Liver (tissue), 9 donors: ENCODE data around the gene AKR1C8. TPM values are rescaled to one million over a fixed set of nuclear protein-coding genes. Genes with fewer than 3 reads are reported as not detected.

ENCODE experiments used
- DNase-seq: peaks from one replicate; pipeline ENCODE4 v3.0.0-alpha.2; 2017; ENCODE audit warnings: low spot score
- H3K27ac ChIP-seq, 2 donors: one replicate each; pipeline ENCODE4 v1.7.0; 2013; ENCODE audit warnings: inconsistent platforms in 2 of 2, low read length in 2 of 2, control low read depth in 1 of 2, low read depth in 1 of 2, mild to moderate bottlenecking in 1 of 2
- H3K27me3 ChIP-seq, 4 donors: one replicate each; pipeline versions ENCODE4 v1.6.1 to v1.7.0; 2013; ENCODE audit warnings: low read length in 3 of 4, inconsistent platforms in 1 of 4, mild to moderate bottlenecking in 1 of 4, moderate library complexity in 1 of 4; ENCODE audit not compliant: control insufficient read depth in 4 of 4, insufficient read depth in 4 of 4
- H3K36me3 ChIP-seq, 4 donors: one replicate each; pipeline versions ENCODE4 v1.6.1 to v1.7.0; 2013; ENCODE audit warnings: low read length in 3 of 4, mild to moderate bottlenecking in 3 of 4, low read depth in 1 of 4, moderate library complexity in 1 of 4; ENCODE audit not compliant: control insufficient read depth in 4 of 4, insufficient read depth in 3 of 4
- H3K4me1 ChIP-seq, 4 donors: one replicate each; pipeline versions ENCODE4 v1.6.1 to v1.7.0; 2013; ENCODE audit warnings: low read length in 3 of 4, mild to moderate bottlenecking in 3 of 4, moderate library complexity in 1 of 4; ENCODE audit not compliant: control insufficient read depth in 4 of 4, insufficient read depth in 4 of 4
- H3K4me3 ChIP-seq, 3 donors: one replicate each; pipeline versions ENCODE4 v1.6.1 to v1.7.0; 2013; ENCODE audit warnings: low read length in 3 of 3, control low read depth in 1 of 3, low read depth in 1 of 3, mild to moderate bottlenecking in 1 of 3
- H3K9ac ChIP-seq, 2 donors: one replicate each; pipeline ENCODE4 v1.7.0; 2013; ENCODE audit warnings: low read length in 2 of 2, mild to moderate bottlenecking in 2 of 2, moderate library complexity in 2 of 2, control low read depth in 1 of 2, low read depth in 1 of 2
- H3K9me3 ChIP-seq, 4 donors: one replicate each; pipeline versions ENCODE4 v1.6.1 to v1.7.0; 2013; ENCODE audit warnings: low read length in 3 of 4; ENCODE audit not compliant: control insufficient read depth in 4 of 4
- ATF3 ChIP-seq: IDR thresholded peaks from 2 replicates; pipeline ENCODE4 v1.6.1; 2016; ENCODE audit warnings: antibody characterized with exemption
- EGR1 ChIP-seq, 2 donors: IDR thresholded peaks; 2 replicates each; pipeline ENCODE4 v1.6.1; 2016 to 2018; ENCODE audit warnings: antibody characterized with exemption in 2 of 2, low read depth in 2 of 2
- FOXA1 ChIP-seq: IDR thresholded peaks from 2 replicates; pipeline ENCODE4 v1.6.1; 2016; ENCODE audit warnings: antibody characterized with exemption
- FOXA2 ChIP-seq: IDR thresholded peaks from 2 replicates; pipeline ENCODE4 v1.6.1; 2016; ENCODE audit warnings: antibody characterized with exemption
- GABPA ChIP-seq, 2 donors: IDR thresholded peaks in 1 of 2; conservative IDR thresholded peaks in 1 of 2; 2 replicates each; pipeline ENCODE4 v1.6.1; 2016; ENCODE audit warnings: antibody characterized with exemption in 2 of 2, mild to moderate bottlenecking in 1 of 2, moderate library complexity in 1 of 2
- HNF4A ChIP-seq, 2 donors: conservative IDR thresholded peaks; 2 replicates each; pipeline ENCODE4 v1.6.1; 2016; ENCODE audit warnings: antibody characterized with exemption in 2 of 2, mild to moderate bottlenecking in 2 of 2
- HNF4G ChIP-seq: IDR thresholded peaks from 2 replicates; pipeline ENCODE4 v1.6.1; 2016; ENCODE audit warnings: antibody characterized with exemption
- JUND ChIP-seq, 2 donors: IDR thresholded peaks; 2 replicates each; pipeline ENCODE4 v1.6.1; 2016; ENCODE audit warnings: antibody characterized with exemption in 2 of 2
- MAX ChIP-seq: IDR thresholded peaks from 2 replicates; pipeline ENCODE4 v1.6.1; 2016; ENCODE audit warnings: antibody characterized with exemption
- NR2F2 ChIP-seq: IDR thresholded peaks from 2 replicates; pipeline ENCODE4 v1.6.1; 2016; ENCODE audit warnings: antibody characterized with exemption
- RAD21 ChIP-seq, 2 donors: IDR thresholded peaks; 2 replicates each; pipeline ENCODE4 v1.6.1; 2016; ENCODE audit warnings: antibody characterized with exemption in 2 of 2, mild to moderate bottlenecking in 2 of 2
- RXRA ChIP-seq, 2 donors: IDR thresholded peaks; 2 replicates each; pipeline ENCODE4 v1.6.1; 2017 to 2018; ENCODE audit warnings: antibody characterized with exemption in 2 of 2, mild to moderate bottlenecking in 1 of 2
- SP1 ChIP-seq: IDR thresholded peaks from 2 replicates; pipeline ENCODE4 v1.6.1; 2018; ENCODE audit warnings: antibody characterized with exemption, mild to moderate bottlenecking
- TAF1 ChIP-seq: conservative IDR thresholded peaks from 2 replicates; pipeline ENCODE4 v1.6.1; 2016; ENCODE audit warnings: antibody characterized with exemption, mild to moderate bottlenecking
- YY1 ChIP-seq: IDR thresholded peaks from 2 replicates; pipeline ENCODE4 v1.6.1; 2016; ENCODE audit warnings: antibody characterized with exemption, mild to moderate bottlenecking
- WGBS: extraction: QIAGEN DNeasy Blood & Tissue Kit; methylation state at CpG from one replicate; pipeline ENCODE4 v1.1.7; 2013; 5-methylcytosine and 5-hydroxymethylcytosine counted together
- polyA plus RNA-seq, 2 donors: library from polyadenylated mRNA; stranded (reverse) in 1 of 2; unstranded in 1 of 2; fragments of 200-250 nt in 1 of 2; fragments of >200 nt in 1 of 2; fragmentation: Nextera tagmentation in 1 of 2; extraction: Ambion mirVana in 1 of 2; gene quantifications; one replicate each; pipeline versions ENCODE4 v1.2.1 to v1.2.3, GENCODE V29; 2013 to 2015
- total RNA-seq, 2 donors: library from RNA; depleted of rRNA; stranded (reverse); fragments of >200 nt; gene quantifications; one replicate each; pipeline ENCODE4 v1.2.3, GENCODE V29; 2014
- TF ChIP-seq, protein P1 (sequence below): IDR thresholded peaks from 2 replicates; pipeline ENCODE4 v1.6.1; 2016; ENCODE audit warnings: antibody characterized with exemption, mild to moderate bottlenecking
- TF ChIP-seq, protein P2 (sequence below): fragments of 150-350 bp; IDR thresholded peaks from 2 replicates; pipeline ENCODE4 v1.5.1; 2017; ENCODE audit warnings: improper control_type of control experiment, low read depth, low read length; ENCODE audit not compliant: missing input control
- TF ChIP-seq, protein P3 (sequence below): IDR thresholded peaks from 2 replicates; pipeline ENCODE4 v1.6.1; 2016; ENCODE audit warnings: antibody characterized with exemption
- donor health status: healthy.
- donor health status: healthy.
- donor health status: healthy.
- donor health status: healthy.
- donor health status: healthy.

AKR1C8 gene
- total and polyA plus RNA-seq, 4 donors, result 2.5 to 28.5 (median 19.2) TPM; not detected in 1

GRCh38 chr10:5106553-5106952, 78.4 kb downstream of the AKR1C8 start (continued):
- TF ChIP-seq ATF3 (no peak), JUND (IDR thresholded peaks at IDR 0.05) (no peak), MAX (no peak), RAD21 (IDR thresholded peaks at IDR 0.05) (no peak)

DNA sequence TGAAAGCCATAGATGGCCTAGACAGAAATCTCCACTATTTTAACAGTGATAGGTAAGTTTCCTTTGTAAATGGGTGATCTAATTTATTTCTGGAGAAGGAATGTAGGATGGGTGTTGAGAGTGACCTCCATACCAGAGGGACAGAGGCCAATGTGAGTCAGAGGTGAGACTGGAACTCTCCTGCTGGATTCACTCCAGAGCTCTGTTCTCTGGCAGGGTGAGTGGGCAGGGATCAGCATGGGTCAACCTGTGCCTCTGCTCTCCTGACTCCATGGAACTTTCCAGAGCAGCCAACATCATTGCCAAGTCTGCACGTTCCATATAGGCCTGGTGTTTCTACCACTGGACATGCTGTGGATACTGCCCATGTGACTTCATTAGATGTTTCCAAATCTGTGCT, 79.3 kb downstream of the AKR1C8 start:
- no peaks in the 10 kb centered on the region for H3K9me3 ChIP-seq
- no peak overlapping the region for H3K4me3 ChIP-seq
- DNase-seq, result no peak
- peaks cover 0 to 10% (median 0%) of the 10 kb centered on the region in 4 donors for H3K4me1 ChIP-seq
- TF ChIP-seq ATF3 (no peak), JUND (IDR thresholded peaks at IDR 0.05) (peak in 1 of 2 donors; percentile 81), HNF4A (conservative IDR thresholded peaks at IDR 0.05) (peak; percentile 69 to 80), SP1 (peak; percentile 14), RXRA (IDR thresholded peaks at IDR 0.05) (peak; percentile 67 to 89), FOXA2 (no peak), RAD21 (IDR thresholded peaks at IDR 0.05) (peak; percentile 25 to 39), TAF1 (no peak), FOXA1 (no peak), GABPA (IDR thresholded peaks at IDR 0.05 in 1 of 2, conservative IDR thresholded peaks at IDR 0.05 in 1 of 2) (no peak), MAX (peak; percentile 88), EGR1 (IDR thresholded peaks at IDR 0.05; ENCODE audit: low read depth in 2 of 2) (peak in 1 of 2 donors; percentile 17), NR2F2 (no peak), HNF4G (no peak), YY1 (peak; percentile 66)
- TF ChIP-seq, protein P1, sequence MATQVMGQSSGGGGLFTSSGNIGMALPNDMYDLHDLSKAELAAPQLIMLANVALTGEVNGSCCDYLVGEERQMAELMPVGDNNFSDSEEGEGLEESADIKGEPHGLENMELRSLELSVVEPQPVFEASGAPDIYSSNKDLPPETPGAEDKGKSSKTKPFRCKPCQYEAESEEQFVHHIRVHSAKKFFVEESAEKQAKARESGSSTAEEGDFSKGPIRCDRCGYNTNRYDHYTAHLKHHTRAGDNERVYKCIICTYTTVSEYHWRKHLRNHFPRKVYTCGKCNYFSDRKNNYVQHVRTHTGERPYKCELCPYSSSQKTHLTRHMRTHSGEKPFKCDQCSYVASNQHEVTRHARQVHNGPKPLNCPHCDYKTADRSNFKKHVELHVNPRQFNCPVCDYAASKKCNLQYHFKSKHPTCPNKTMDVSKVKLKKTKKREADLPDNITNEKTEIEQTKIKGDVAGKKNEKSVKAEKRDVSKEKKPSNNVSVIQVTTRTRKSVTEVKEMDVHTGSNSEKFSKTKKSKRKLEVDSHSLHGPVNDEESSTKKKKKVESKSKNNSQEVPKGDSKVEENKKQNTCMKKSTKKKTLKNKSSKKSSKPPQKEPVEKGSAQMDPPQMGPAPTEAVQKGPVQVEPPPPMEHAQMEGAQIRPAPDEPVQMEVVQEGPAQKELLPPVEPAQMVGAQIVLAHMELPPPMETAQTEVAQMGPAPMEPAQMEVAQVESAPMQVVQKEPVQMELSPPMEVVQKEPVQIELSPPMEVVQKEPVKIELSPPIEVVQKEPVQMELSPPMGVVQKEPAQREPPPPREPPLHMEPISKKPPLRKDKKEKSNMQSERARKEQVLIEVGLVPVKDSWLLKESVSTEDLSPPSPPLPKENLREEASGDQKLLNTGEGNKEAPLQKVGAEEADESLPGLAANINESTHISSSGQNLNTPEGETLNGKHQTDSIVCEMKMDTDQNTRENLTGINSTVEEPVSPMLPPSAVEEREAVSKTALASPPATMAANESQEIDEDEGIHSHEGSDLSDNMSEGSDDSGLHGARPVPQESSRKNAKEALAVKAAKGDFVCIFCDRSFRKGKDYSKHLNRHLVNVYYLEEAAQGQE, result no peak
- TF ChIP-seq, protein P2, sequence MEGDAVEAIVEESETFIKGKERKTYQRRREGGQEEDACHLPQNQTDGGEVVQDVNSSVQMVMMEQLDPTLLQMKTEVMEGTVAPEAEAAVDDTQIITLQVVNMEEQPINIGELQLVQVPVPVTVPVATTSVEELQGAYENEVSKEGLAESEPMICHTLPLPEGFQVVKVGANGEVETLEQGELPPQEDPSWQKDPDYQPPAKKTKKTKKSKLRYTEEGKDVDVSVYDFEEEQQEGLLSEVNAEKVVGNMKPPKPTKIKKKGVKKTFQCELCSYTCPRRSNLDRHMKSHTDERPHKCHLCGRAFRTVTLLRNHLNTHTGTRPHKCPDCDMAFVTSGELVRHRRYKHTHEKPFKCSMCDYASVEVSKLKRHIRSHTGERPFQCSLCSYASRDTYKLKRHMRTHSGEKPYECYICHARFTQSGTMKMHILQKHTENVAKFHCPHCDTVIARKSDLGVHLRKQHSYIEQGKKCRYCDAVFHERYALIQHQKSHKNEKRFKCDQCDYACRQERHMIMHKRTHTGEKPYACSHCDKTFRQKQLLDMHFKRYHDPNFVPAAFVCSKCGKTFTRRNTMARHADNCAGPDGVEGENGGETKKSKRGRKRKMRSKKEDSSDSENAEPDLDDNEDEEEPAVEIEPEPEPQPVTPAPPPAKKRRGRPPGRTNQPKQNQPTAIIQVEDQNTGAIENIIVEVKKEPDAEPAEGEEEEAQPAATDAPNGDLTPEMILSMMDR, result no peak
- TF ChIP-seq, protein P3, sequence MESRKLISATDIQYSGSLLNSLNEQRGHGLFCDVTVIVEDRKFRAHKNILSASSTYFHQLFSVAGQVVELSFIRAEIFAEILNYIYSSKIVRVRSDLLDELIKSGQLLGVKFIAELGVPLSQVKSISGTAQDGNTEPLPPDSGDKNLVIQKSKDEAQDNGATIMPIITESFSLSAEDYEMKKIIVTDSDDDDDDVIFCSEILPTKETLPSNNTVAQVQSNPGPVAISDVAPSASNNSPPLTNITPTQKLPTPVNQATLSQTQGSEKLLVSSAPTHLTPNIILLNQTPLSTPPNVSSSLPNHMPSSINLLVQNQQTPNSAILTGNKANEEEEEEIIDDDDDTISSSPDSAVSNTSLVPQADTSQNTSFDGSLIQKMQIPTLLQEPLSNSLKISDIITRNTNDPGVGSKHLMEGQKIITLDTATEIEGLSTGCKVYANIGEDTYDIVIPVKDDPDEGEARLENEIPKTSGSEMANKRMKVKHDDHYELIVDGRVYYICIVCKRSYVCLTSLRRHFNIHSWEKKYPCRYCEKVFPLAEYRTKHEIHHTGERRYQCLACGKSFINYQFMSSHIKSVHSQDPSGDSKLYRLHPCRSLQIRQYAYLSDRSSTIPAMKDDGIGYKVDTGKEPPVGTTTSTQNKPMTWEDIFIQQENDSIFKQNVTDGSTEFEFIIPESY, result peak; percentile 65
- H3K9ac ChIP-seq, result no peak overlapping the region
- peak overlapping the region; percentile 15 to 66 for H3K27ac ChIP-seq
- WGBS, result 48% methylated on average over 1 of the region's 1 CpG
- H3K27me3 ChIP-seq, result no peaks in the 10 kb centered on the region
- peaks cover 8 to 57% (median 25%) of the 10 kb centered on the region in 4 donors for H3K36me3 ChIP-seq

Other genes starting within 250 kb of the AKR1C8 start
- 100 to 1,000 TPM; 128 to 131 TPM for gene AKR1C1, start 221.7 kb downstream of the AKR1C8 start, total RNA-seq
- 100 to 1,000 TPM; 159 to 540 TPM for gene AKR1C1, start 221.7 kb downstream of the AKR1C8 start, polyA plus RNA-seq
- 100 to 1,000 TPM in 1 of 2 donors, 10 to 100 TPM in 1; 63.8 to 129 TPM for gene AKR1C2, start 181.3 kb downstream of the AKR1C8 start, total RNA-seq
- gene AKR1C2, start 181.3 kb downstream of the AKR1C8 start, polyA plus RNA-seq, result 100 to 1,000 TPM; 195 to 699 TPM
- gene AKR1C3, start 90.7 kb downstream of the AKR1C8 start, total RNA-seq, result 100 to 1,000 TPM in 1 of 2 donors, 10 to 100 TPM in 1; 65.8 to 205 TPM
- gene AKR1C3, start 90.7 kb downstream of the AKR1C8 start, polyA plus RNA-seq, result 100 to 1,000 TPM; 142 to 292 TPM
- 100 to 1,000 TPM in 1 of 2 donors, 1 to 10 TPM in 1; 3.2 to 154 TPM for gene AKR1C4, start 11.7 kb upstream of the AKR1C8 start, total RNA-seq
- gene AKR1C4, start 11.7 kb upstream of the AKR1C8 start, polyA plus RNA-seq, result 100 to 1,000 TPM; 104 to 260 TPM
- gene UCN3, start 179.8 kb upstream of the AKR1C8 start, total RNA-seq, result under 1 TPM in 1 of 2 donors, not detected in 1; 0.23 TPM
- gene UCN3, start 179.8 kb upstream of the AKR1C8 start, polyA plus RNA-seq, result not detected
- under 1 TPM in 1 of 2 donors, not detected in 1; 0.75 TPM for gene TUBAL3, start 219.7 kb upstream of the AKR1C8 start, total RNA-seq
- gene TUBAL3, start 219.7 kb upstream of the AKR1C8 start, polyA plus RNA-seq, result not detected
- gene NET1, start 227.4 kb upstream of the AKR1C8 start, total RNA-seq, result 10 to 100 TPM; 34.9 to 38.6 TPM
- gene NET1, start 227.4 kb upstream of the AKR1C8 start, polyA plus RNA-seq, result 10 to 100 TPM; 16.2 TPM